Adrenal gland (tissue), 12 donors: ENCODE data around the gene SNAPC4. TPM values are rescaled to one million over a fixed set of nuclear protein-coding genes. Genes with fewer than 3 reads are reported as not detected.

Source experiments
- DNase-seq, 7 donors: peaks; one replicate each; pipeline ENCODE4 v3.0.0-alpha.2; 2019 to 2020
- H3K27ac ChIP-seq, 5 donors: fragments of 200-600 bp; sonication (generic) in 4 of 5; 1 replicate in 3 of 5; 2 replicates in 2 of 5; pipeline versions ENCODE4 v1.5.1 to v1.8.0; 2016 to 2020; ENCODE audit warnings: mild to moderate bottlenecking in 1 of 5
- H3K27me3 ChIP-seq: fragments of 200-600 bp; 2 replicates; pipeline ENCODE4 v1.8.0; 2021
- H3K36me3 ChIP-seq, 2 donors: fragments of 200-600 bp; replicated peaks in 1 of 2; 1 replicate in 1 of 2; 2 replicates in 1 of 2; pipeline versions ENCODE4 v1.5.1 to v1.8.0; 2018 to 2022
- H3K4me1 ChIP-seq, 2 donors: fragments of 200-600 bp; replicated peaks in 1 of 2; 1 replicate in 1 of 2; 2 replicates in 1 of 2; pipeline versions ENCODE4 v1.5.1 to v1.8.0; 2018 to 2021
- H3K4me3 ChIP-seq, 4 donors: fragments of 200-600 bp; sonication (generic) in 3 of 4; one replicate each; pipeline ENCODE4 v1.5.1; 2016 to 2018
- H3K9me3 ChIP-seq, 3 donors: fragments of 200-600 bp; sonication (generic) in 1 of 3; replicated peaks in 1 of 3; 1 replicate in 2 of 3; 2 replicates in 1 of 3; pipeline versions ENCODE4 v1.5.1 to v1.8.0; 2016 to 2021
- POLR2A ChIP-seq, 2 donors: fragments of 450-650 bp; IDR thresholded peaks; one replicate each; pipeline ENCODE4 v1.6.1; 2017; ENCODE audit warnings: antibody characterized with exemption in 2 of 2, mild to moderate bottlenecking in 2 of 2, moderate library complexity in 1 of 2
- WGBS, 4 donors: extraction: QIAGEN DNeasy Blood & Tissue Kit in 2 of 4; methylation state at CpG; one replicate each; pipeline versions ENCODE4 v1.1.5 to v1.1.7; 2013 to 2017; 5-methylcytosine and 5-hydroxymethylcytosine counted together
- intact Hi-C, 2 donors: fragments of 100-400 bp; cut with DNase I; formaldehyde crosslinking; loops; one replicate each; pipeline versions ENCODE4 v1.14.1 to v1.15.0; 2022 to 2023
- polyA plus RNA-seq, 3 donors: library from polyadenylated mRNA; stranded (reverse); fragments of 200-250 nt in 2 of 3; fragments of 350-450 nt in 1 of 3; fragmentation: Illumina TruSeq in 1 of 3; extraction: RNeasy Lipid Tissue Mini Kit (QIAGEN cat#74804) in 1 of 3; gene quantifications; one replicate each; pipeline ENCODE4 v1.2.3, GENCODE V29; 2013 to 2014
- total RNA-seq, 9 donors: library from RNA; depleted of rRNA in 4 of 9; stranded (reverse); fragments of >200 nt in 4 of 9; fragments of 120-200 nt in 1 of 9; fragmentation: NEBNext Ultra II Directional in 1 of 9; extraction: Animal tissue kit (Norgen Biotek cat#: 25700) in 1 of 9; gene quantifications; one replicate each; pipeline versions ENCODE4 v1.1.0 to v1.2.4, GENCODE V29; 2013 to 2023
- TF ChIP-seq, protein P1 (sequence below), 6 experiments: fragments of 450-650 bp in 4 of 6; fragments of 200-600 bp in 2 of 6; sonication (generic) in 1 of 6; IDR thresholded peaks; 1 replicate in 5 of 6; 2 replicates in 1 of 6; pipeline versions ENCODE4 v1.5.1 to v1.8.0; 2016 to 2021; ENCODE audit warnings: antibody characterized with exemption in 6 of 6, mild to moderate bottlenecking in 2 of 6, moderate library complexity in 1 of 6
- donor health status: healthy with polysubstance abuse.
- donor health status: Bipolar disorder and iron deficiency.
- donor health status: DM: yes; HTN: yes; CAD: no.
- donor health status: DM: no; HTN: no; CAD: no.
- donor health status: DM: no; HTN: no; CAD: no.
- donor health status: DM: yes; HTN: yes; CAD: no.

Gene SNAPC4
- total and polyA plus RNA-seq, 12 donors: 2.4 to 20.1 (median 5.6) TPM

DNA sequence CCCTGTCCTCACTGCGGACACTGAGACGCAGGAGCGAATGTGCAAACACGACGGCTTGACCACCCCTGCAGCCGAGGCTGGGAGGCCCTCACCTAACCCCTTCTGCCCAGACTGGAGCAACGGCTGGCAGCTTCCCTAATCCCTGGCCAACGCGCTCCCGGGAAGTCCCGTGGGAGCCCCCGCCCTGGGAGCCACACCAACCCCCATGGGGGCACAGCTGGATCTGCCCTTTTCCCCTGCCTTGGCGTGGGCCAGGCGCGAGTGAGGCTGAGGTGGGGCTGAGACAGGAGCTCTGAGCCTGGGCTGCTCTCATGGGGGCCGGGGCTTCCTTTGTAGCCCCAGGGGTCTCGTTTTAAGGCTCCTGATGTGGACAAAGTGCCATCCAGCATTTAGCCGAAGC is 31.8 kb downstream of the SNAPC4 start:
- TF ChIP-seq, protein P1, sequence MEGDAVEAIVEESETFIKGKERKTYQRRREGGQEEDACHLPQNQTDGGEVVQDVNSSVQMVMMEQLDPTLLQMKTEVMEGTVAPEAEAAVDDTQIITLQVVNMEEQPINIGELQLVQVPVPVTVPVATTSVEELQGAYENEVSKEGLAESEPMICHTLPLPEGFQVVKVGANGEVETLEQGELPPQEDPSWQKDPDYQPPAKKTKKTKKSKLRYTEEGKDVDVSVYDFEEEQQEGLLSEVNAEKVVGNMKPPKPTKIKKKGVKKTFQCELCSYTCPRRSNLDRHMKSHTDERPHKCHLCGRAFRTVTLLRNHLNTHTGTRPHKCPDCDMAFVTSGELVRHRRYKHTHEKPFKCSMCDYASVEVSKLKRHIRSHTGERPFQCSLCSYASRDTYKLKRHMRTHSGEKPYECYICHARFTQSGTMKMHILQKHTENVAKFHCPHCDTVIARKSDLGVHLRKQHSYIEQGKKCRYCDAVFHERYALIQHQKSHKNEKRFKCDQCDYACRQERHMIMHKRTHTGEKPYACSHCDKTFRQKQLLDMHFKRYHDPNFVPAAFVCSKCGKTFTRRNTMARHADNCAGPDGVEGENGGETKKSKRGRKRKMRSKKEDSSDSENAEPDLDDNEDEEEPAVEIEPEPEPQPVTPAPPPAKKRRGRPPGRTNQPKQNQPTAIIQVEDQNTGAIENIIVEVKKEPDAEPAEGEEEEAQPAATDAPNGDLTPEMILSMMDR (IDR thresholded peaks at IDR 0.05): no peak
- TF ChIP-seq POLR2A (IDR thresholded peaks at IDR 0.05): no peak
- H3K4me1 ChIP-seq: peaks cover 0 to 17% of the 10 kb centered on the region in 2 donors
- no peaks in the 10 kb centered on the region for H3K9me3 ChIP-seq
- H3K4me3 ChIP-seq: no peak overlapping the region
- WGBS, 4 donors: 67 to 79% (median 77%) methylated on average over 15 to 18 of the region's 18 CpGs
- no peak overlapping the region for H3K27ac ChIP-seq
- H3K36me3 ChIP-seq: peaks cover 0 to 4% of the 10 kb centered on the region in 2 donors
- no peak for DNase-seq
- intact Hi-C loops: no loop called here
- H3K27me3 ChIP-seq: no peaks in the 10 kb centered on the region

DNA sequence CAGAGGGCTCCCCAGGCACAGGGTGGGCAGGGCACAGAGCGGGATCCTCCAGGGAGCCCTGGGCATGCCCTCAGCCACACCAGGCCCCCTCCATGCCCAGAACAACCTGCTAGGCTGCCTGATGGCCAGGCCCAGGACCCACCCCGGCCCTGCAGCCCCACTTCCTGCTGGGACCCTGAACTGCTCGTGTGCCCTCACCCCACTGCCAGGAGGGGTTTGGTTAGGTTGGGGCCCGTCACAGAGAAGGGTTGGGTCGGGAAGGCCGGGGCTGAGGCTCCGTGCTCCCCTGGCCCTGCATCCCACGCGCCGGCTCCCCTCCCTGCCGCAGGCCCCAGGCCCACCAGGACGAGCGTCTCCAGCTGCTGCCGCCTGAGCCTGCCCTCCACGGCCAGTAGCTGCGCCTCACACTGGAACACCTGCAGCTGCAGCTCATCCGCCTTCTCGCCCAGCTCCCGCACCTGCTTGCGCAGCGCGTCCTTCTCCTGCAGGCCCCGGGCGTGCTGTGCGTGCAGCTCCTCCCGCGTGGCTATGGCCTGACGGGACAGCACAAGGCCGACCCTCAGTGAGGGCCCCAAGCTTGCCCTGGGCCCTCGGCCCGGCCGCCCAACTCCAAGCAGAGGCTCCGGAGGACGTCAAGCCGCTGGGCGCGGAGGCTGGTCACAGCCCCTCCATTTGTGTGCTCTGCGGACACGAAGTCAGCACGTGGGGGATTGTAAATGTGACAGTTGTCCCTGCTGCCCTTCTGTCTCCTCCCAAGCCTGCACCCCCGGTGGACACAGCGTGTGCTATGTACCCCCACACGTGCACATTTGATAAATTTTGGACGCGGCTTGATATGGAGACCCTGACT is 32.4 kb downstream of the SNAPC4 start:
- DNase-seq: no peak
- Histone ChIP-seq H3K27me3 (no peaks in the 10 kb centered on the region), H3K27ac (no peak overlapping the region), H3K4me3 (no peak overlapping the region), H3K4me1 (peaks cover 0 to 13% of the 10 kb centered on the region in 2 donors), H3K36me3 (peaks cover 0 to 4% of the 10 kb centered on the region in 2 donors), H3K9me3 (no peaks in the 10 kb centered on the region)
- TF ChIP-seq, protein P1 (IDR thresholded peaks at IDR 0.05): no peak
- no peak for TF ChIP-seq POLR2A (IDR thresholded peaks at IDR 0.05)
- intact Hi-C loops: no loop called here
- 83% methylated on average over 15 to 45 of the region's 45 CpGs for WGBS, 4 donors

DNA sequence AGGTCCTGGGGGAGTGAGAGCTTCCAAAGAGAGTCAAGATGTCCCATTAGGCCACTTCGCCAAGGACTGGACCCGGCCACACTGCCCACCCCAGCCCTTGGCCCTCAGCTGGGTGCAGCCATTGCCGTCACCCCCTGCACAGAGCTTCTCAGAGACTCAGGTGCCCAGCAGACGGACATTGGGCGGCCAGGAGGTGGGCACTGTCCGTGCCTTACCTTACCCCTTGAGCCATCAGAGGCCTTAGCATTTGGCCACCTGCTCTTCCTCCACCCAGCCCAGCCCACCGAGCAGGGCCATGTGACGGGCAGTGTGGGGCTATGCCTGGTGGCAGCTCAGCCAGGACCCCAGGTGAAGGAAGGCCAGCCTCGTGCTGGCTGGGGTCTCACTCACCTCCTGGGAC is 33.1 kb downstream of the SNAPC4 start:
- WGBS, 4 donors: 79 to 88% (median 84%) methylated on average over 2 to 9 of the region's 9 CpGs
- intact Hi-C loops: no loop called here
- no peaks in the 10 kb centered on the region for H3K9me3 ChIP-seq
- H3K36me3 ChIP-seq: peaks cover 0 to 4% of the 10 kb centered on the region in 2 donors
- no peak overlapping the region for H3K27ac ChIP-seq
- H3K4me3 ChIP-seq: no peak overlapping the region
- peaks cover 0 to 8% of the 10 kb centered on the region in 2 donors for H3K4me1 ChIP-seq
- no peak for TF ChIP-seq POLR2A (IDR thresholded peaks at IDR 0.05)
- TF ChIP-seq, protein P1 (IDR thresholded peaks at IDR 0.05): no peak
- H3K27me3 ChIP-seq: no peaks in the 10 kb centered on the region
- DNase-seq: no peak

DNA sequence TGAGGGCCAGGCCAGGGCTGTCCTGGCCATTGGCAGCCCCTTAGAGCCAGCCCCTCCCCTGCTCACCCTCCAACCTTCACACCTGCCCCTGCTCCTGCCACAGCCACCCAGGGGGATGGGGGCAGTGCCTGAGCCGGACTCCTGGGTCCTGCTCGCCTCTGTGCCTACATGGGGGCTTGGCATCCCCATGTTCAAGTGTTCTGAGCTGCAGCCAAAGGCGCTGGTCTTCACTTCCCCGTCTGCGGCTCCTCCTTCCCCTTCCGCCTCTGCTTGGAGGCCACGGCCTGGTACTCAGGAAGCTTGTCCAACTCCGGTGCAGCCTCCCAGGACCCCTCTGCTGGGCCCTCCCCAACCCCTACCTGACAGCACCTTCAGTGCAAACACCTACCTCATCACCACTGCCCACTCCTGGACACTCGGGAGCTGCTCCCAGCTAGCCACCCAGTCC is 34.2 kb downstream of the SNAPC4 start:
- Histone ChIP-seq H3K36me3 (peaks cover 0 to 4% of the 10 kb centered on the region in 2 donors), H3K27ac (no peak overlapping the region), H3K4me3 (no peak overlapping the region), H3K27me3 (no peaks in the 10 kb centered on the region), H3K9me3 (no peaks in the 10 kb centered on the region), H3K4me1 (peaks cover 0 to 8% of the 10 kb centered on the region in 2 donors)
- 47 to 62% (median 59%) methylated on average over 2 to 9 of the region's 9 CpGs for WGBS, 4 donors
- DNase-seq: no peak
- intact Hi-C loops: no loop called here
- TF ChIP-seq POLR2A (IDR thresholded peaks at IDR 0.05): no peak
- TF ChIP-seq, protein P1 (IDR thresholded peaks at IDR 0.05): no peak
